Neural cell (in vitro differentiated cells): ENCODE measurements around the gene OR6C3. TPM values are rescaled to one million over a fixed set of nuclear protein-coding genes. Genes with fewer than 3 reads are reported as not detected.

Source experiments
- H2AFZ ChIP-seq: fragments of 200-600, 300-800 bp; sonication (generic), shearing (Covaris generic); 2 replicates; pipeline ENCODE4 v1.6.0; 2014; ENCODE audit warnings: low read depth, mild to moderate bottlenecking, antibody characterized with exemption, low read length, moderate library complexity
- H3F3A ChIP-seq: fragments of 200-600 bp; shearing (Covaris generic); 2 replicates; pipeline ENCODE4 v1.6.1; 2016; ENCODE audit warnings: mild to moderate bottlenecking, moderate library complexity, mixed read lengths, antibody characterized with exemption, low read length; ENCODE audit not compliant: insufficient read depth, poor library complexity, severe bottlenecking
- H3K27ac ChIP-seq: fragments of 200-600, 300-800 bp; sonication (generic), shearing (Covaris generic); 2 replicates; pipeline ENCODE4 v1.5.1; 2014; ENCODE audit warnings: mild to moderate bottlenecking, low read length, moderate library complexity
- H3K27me3 ChIP-seq: fragments of 300-800, 200-600 bp; sonication (generic), shearing (Covaris generic); 2 replicates; pipeline ENCODE4 v1.6.0; 2014; ENCODE audit warnings: mild to moderate bottlenecking, low read depth, low read length, moderate library complexity; ENCODE audit not compliant: insufficient read depth
- H3K36me3 ChIP-seq: fragments of 300-800, 200-600 bp; sonication (generic), shearing (Covaris generic); 2 replicates; pipeline ENCODE4 v1.5.1; 2014; ENCODE audit warnings: mild to moderate bottlenecking, antibody characterized with exemption, low read length, moderate library complexity; ENCODE audit not compliant: insufficient read depth
- H3K4me2 ChIP-seq: fragments of 300-800, 200-600 bp; sonication (generic), shearing (Covaris generic); 2 replicates; pipeline ENCODE4 v1.6.0; 2014; ENCODE audit warnings: mild to moderate bottlenecking, low read length
- H3K4me3 ChIP-seq: fragments of 300-800, 200-600 bp; sonication (generic), shearing (Covaris generic); 2 replicates; pipeline ENCODE4 v1.5.1; 2014; ENCODE audit warnings: mild to moderate bottlenecking, low read length, moderate library complexity
- H3K79me2 ChIP-seq: fragments of 200-600 bp; shearing (Covaris generic); replicated peaks from 2 replicates; pipeline ENCODE4 v1.6.0; 2014; ENCODE audit warnings: mild to moderate bottlenecking, low read length, moderate library complexity; ENCODE audit not compliant: insufficient read depth
- H3K9ac ChIP-seq: fragments of 300-800, 200-600 bp; sonication (generic), shearing (Covaris generic); 2 replicates; pipeline ENCODE4 v1.6.1; 2016; ENCODE audit warnings: mild to moderate bottlenecking, low read length, mixed read lengths
- H3K9me2 ChIP-seq: fragments of 200-600 bp; shearing (Covaris generic); 2 replicates; pipeline ENCODE4 v1.6.1; 2016; ENCODE audit warnings: mild to moderate bottlenecking, low read length, mixed read lengths; ENCODE audit not compliant: insufficient read depth
- H3K9me3 ChIP-seq: fragments of 200-600, 300-800 bp; sonication (generic), shearing (Covaris generic); 2 replicates; pipeline ENCODE4 v1.6.1; 2016; ENCODE audit warnings: mild to moderate bottlenecking, mixed run types, low read length, moderate library complexity, mixed read lengths
- H4K20me1 ChIP-seq: fragments of 200-600 bp; shearing (Covaris generic); 2 replicates; pipeline ENCODE4 v1.6.1; 2016; ENCODE audit warnings: mild to moderate bottlenecking, mixed run types; ENCODE audit not compliant: insufficient read depth
- EP300 ChIP-seq: fragments of 450-650 bp; conservative IDR thresholded peaks from 2 replicates; pipeline ENCODE4 v1.6.1; 2014; ENCODE audit warnings: antibody characterized with exemption, mild to moderate bottlenecking, moderate library complexity; ENCODE audit not compliant: poor library complexity, severe bottlenecking
- EZH2 ChIP-seq: fragments of 200-600, 300-800 bp; shearing (Covaris generic), sonication (generic); IDR thresholded peaks from 2 replicates; pipeline ENCODE4 v1.6.1; 2014; ENCODE audit warnings: antibody characterized with exemption, low read length, borderline replicate concordance, mild to moderate bottlenecking; ENCODE audit not compliant: insufficient read depth, poor library complexity, severe bottlenecking
- MXI1 ChIP-seq: fragments of 450-650 bp; conservative IDR thresholded peaks from 2 replicates; pipeline ENCODE4 v1.6.1; 2014; ENCODE audit warnings: antibody characterized with exemption, mild to moderate bottlenecking; ENCODE audit not compliant: poor library complexity, severe bottlenecking
- POLR2AphosphoS5 ChIP-seq: IDR thresholded peaks from 2 replicates; pipeline ENCODE4 v1.6.1; 2012
- RAD21 ChIP-seq: fragments of 450-650 bp; conservative IDR thresholded peaks from 2 replicates; pipeline ENCODE4 v1.6.1; 2014; ENCODE audit warnings: antibody characterized with exemption, mild to moderate bottlenecking, moderate library complexity
- SMC3 ChIP-seq: fragments of 450-650 bp; conservative IDR thresholded peaks from 2 replicates; pipeline ENCODE4 v1.6.1; 2014; ENCODE audit warnings: antibody characterized with exemption, mild to moderate bottlenecking, moderate library complexity; ENCODE audit not compliant: poor library complexity
- TAF1 ChIP-seq: IDR thresholded peaks from 2 replicates; pipeline ENCODE4 v1.6.1; 2012; ENCODE audit warnings: low read depth
- polyA plus RNA-seq: library from polyadenylated mRNA; depleted of rRNA; stranded (reverse); fragments of >200 nt; gene quantifications from 2 replicates; pipeline ENCODE4 v1.2.3, GENCODE V29; 2014
- TF ChIP-seq, protein P1 (sequence below): fragments of 450-650 bp; IDR thresholded peaks from 2 replicates; pipeline ENCODE4 v1.5.1; 2014; ENCODE audit warnings: antibody characterized with exemption, mild to moderate bottlenecking, moderate library complexity; ENCODE audit not compliant: poor library complexity, severe bottlenecking
- TF ChIP-seq, protein P2 (sequence below): IDR thresholded peaks from 2 replicates; pipeline ENCODE4 v1.6.1; 2012; ENCODE audit warnings: borderline replicate concordance

The OR6C3 gene
- polyA plus RNA-seq, 1 donor from 2014 or later: not detected

- no peaks in the 10 kb centered on the region for H4K20me1 ChIP-seq
- no peak overlapping the region for H3K4me3 ChIP-seq
- H2AFZ ChIP-seq: no peak overlapping the region
- no peak overlapping the region for H3K27ac ChIP-seq
- TF ChIP-seq, protein P1, sequence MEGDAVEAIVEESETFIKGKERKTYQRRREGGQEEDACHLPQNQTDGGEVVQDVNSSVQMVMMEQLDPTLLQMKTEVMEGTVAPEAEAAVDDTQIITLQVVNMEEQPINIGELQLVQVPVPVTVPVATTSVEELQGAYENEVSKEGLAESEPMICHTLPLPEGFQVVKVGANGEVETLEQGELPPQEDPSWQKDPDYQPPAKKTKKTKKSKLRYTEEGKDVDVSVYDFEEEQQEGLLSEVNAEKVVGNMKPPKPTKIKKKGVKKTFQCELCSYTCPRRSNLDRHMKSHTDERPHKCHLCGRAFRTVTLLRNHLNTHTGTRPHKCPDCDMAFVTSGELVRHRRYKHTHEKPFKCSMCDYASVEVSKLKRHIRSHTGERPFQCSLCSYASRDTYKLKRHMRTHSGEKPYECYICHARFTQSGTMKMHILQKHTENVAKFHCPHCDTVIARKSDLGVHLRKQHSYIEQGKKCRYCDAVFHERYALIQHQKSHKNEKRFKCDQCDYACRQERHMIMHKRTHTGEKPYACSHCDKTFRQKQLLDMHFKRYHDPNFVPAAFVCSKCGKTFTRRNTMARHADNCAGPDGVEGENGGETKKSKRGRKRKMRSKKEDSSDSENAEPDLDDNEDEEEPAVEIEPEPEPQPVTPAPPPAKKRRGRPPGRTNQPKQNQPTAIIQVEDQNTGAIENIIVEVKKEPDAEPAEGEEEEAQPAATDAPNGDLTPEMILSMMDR: no peak
- TF ChIP-seq MXI1 (no peak), POLR2AphosphoS5 (no peak), TAF1 (no peak), SMC3 (no peak), RAD21 (no peak), EP300 (no peak), EZH2 (no peak)
- TF ChIP-seq, protein P2, sequence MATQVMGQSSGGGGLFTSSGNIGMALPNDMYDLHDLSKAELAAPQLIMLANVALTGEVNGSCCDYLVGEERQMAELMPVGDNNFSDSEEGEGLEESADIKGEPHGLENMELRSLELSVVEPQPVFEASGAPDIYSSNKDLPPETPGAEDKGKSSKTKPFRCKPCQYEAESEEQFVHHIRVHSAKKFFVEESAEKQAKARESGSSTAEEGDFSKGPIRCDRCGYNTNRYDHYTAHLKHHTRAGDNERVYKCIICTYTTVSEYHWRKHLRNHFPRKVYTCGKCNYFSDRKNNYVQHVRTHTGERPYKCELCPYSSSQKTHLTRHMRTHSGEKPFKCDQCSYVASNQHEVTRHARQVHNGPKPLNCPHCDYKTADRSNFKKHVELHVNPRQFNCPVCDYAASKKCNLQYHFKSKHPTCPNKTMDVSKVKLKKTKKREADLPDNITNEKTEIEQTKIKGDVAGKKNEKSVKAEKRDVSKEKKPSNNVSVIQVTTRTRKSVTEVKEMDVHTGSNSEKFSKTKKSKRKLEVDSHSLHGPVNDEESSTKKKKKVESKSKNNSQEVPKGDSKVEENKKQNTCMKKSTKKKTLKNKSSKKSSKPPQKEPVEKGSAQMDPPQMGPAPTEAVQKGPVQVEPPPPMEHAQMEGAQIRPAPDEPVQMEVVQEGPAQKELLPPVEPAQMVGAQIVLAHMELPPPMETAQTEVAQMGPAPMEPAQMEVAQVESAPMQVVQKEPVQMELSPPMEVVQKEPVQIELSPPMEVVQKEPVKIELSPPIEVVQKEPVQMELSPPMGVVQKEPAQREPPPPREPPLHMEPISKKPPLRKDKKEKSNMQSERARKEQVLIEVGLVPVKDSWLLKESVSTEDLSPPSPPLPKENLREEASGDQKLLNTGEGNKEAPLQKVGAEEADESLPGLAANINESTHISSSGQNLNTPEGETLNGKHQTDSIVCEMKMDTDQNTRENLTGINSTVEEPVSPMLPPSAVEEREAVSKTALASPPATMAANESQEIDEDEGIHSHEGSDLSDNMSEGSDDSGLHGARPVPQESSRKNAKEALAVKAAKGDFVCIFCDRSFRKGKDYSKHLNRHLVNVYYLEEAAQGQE: no peak
- H3K4me2 ChIP-seq: no peak overlapping the region
- no peaks in the 10 kb centered on the region for H3K36me3 ChIP-seq
- no peaks in the 10 kb centered on the region for H3K79me2 ChIP-seq
- no peak overlapping the region for H3K9ac ChIP-seq
- no peaks in the 10 kb centered on the region for H3K9me3 ChIP-seq
- no peaks in the 10 kb centered on the region for H3F3A ChIP-seq
- H3K9me2 ChIP-seq: no peaks in the 10 kb centered on the region
- H3K27me3 ChIP-seq: no peaks in the 10 kb centered on the region
Measured at GRCh38 chr12:55372521-55372920, 42.0 kb downstream of the OR6C3 start.

Other genes with a start within 250 kb of the OR6C3 start
- not detected in 2 replicates for gene OR9K2, start 204.3 kb upstream of the OR6C3 start, polyA plus RNA-seq
- gene OR10A7, start 109.7 kb upstream of the OR6C3 start, polyA plus RNA-seq: not detected in 2 replicates
- not detected in 2 replicates for gene OR6C74, start 86.1 kb upstream of the OR6C3 start, polyA plus RNA-seq
- gene OR6C6, start 34.2 kb upstream of the OR6C3 start, polyA plus RNA-seq: not detected in 2 replicates
- not detected in 2 replicates for gene OR6C1, start 16.4 kb upstream of the OR6C3 start, polyA plus RNA-seq
- gene OR6C75, start 32.2 kb downstream of the OR6C3 start, polyA plus RNA-seq: not detected in 2 replicates
- gene OR6C65, start 69.8 kb downstream of the OR6C3 start, polyA plus RNA-seq: not detected in 2 replicates
- not detected in 2 replicates for gene OR6C76, start 95.5 kb downstream of the OR6C3 start, polyA plus RNA-seq
- gene OR6C2, start 113.3 kb downstream of the OR6C3 start, polyA plus RNA-seq: not detected in 2 replicates
- not detected in 2 replicates for gene OR6C70, start 139.4 kb downstream of the OR6C3 start, polyA plus RNA-seq
- not detected in 2 replicates for gene OR6C68, start 161.6 kb downstream of the OR6C3 start, polyA plus RNA-seq
- gene OR6C4, start 218.9 kb downstream of the OR6C3 start, polyA plus RNA-seq: not detected in 2 replicates
- gene OR2AP1, start 241.7 kb downstream of the OR6C3 start, polyA plus RNA-seq: not detected in 2 replicates